ENCODE data around the gene SIPA1.

The SIPA1 gene

GRCh38 chr11:65640483-65641296, 2.8 kb downstream of the SIPA1 start:
- Histone ChIP-seq H3K27ac (peak overlapping the region in 20 of 21 experiments; percentile 70 to 98 (median 86)), H3K4me3 (peak overlapping the region; percentile 13 to 70 (median 33))

- peak overlapping the region in 19 of 21 experiments; percentile 70 to 98 (median 86) for H3K27ac ChIP-seq
- peak overlapping the region; percentile 13 to 70 (median 33) for H3K4me3 ChIP-seq
Measured at GRCh38 chr11:65641297-65642013, 3.6 kb downstream of the SIPA1 start.

GRCh38 chr11:65642014-65642671, 4.2 kb downstream of the SIPA1 start:
- peak overlapping the region in 9 of 21 experiments; percentile 80 to 97 (median 87) for H3K27ac ChIP-seq
- peak overlapping the region in 4 of 7 experiments; percentile 21 to 70 (median 44) for H3K4me3 ChIP-seq

- Histone ChIP-seq H3K27ac (no peak overlapping the region), H3K4me3 (no peak overlapping the region)
Measured at GRCh38 chr11:65643971-65644370, 6.1 kb downstream of the SIPA1 start.

GRCh38 chr11:65644837-65645236, 6.9 kb downstream of the SIPA1 start:
- H3K4me3 ChIP-seq, result no peak overlapping the region
- H3K27ac ChIP-seq, result peak overlapping the region in 3 of 21 experiments; percentile 3 to 21 (median 10)

- H3K27ac ChIP-seq, result no peak overlapping the region
Measured at GRCh38 chr11:65645710-65646109, 7.8 kb downstream of the SIPA1 start.

GRCh38 chr11:65646288-65646957, 8.5 kb downstream of the SIPA1 start:
- Histone ChIP-seq H3K4me3 (peak overlapping the region in 6 of 7 experiments; percentile 28 to 53 (median 40)), H3K27ac (peak overlapping the region in 4 of 21 experiments; percentile 51 to 57 (median 53))

More at GRCh38 chr11:65645710-65646109, 7.8 kb downstream of the SIPA1 start:
- H3K4me3 ChIP-seq, result no peak overlapping the region

GRCh38 chr11:65646958-65647701, 9.2 kb downstream of the SIPA1 start:
- peak overlapping the region; percentile 11 to 53 (median 38) for H3K4me3 ChIP-seq
- peak overlapping the region in 10 of 21 experiments; percentile 12 to 64 (median 52) for H3K27ac ChIP-seq

GRCh38 chr11:65648997-65649493, 11.1 kb downstream of the SIPA1 start:
- Histone ChIP-seq H3K27ac (no peak overlapping the region), H3K4me3 (no peak overlapping the region)

GRCh38 chr11:65649656-65650546, 12.0 kb downstream of the SIPA1 start:
- H3K27ac ChIP-seq, result peak overlapping the region in 16 of 21 experiments; percentile 11 to 98 (median 90)
- no peak overlapping the region for H3K4me3 ChIP-seq

GRCh38 chr11:65650547-65651338, 12.8 kb downstream of the SIPA1 start:
- H3K4me3 ChIP-seq, result no peak overlapping the region

GRCh38 chr11:65651339-65651588, 13.4 kb downstream of the SIPA1 start:
- Histone ChIP-seq H3K27ac (peak overlapping the region in 19 of 21 experiments; percentile 31 to 98 (median 93)), H3K4me3 (no peak overlapping the region)

More at GRCh38 chr11:65650547-65651338, 12.8 kb downstream of the SIPA1 start:
- H3K27ac ChIP-seq, result peak overlapping the region in 18 of 21 experiments; percentile 31 to 98 (median 92)

- H3K27ac ChIP-seq, result peak overlapping the region in 20 of 21 experiments; percentile 84 to 98 (median 92)
- peak overlapping the region; percentile 31 to 50 (median 40) for H3K4me3 ChIP-seq
Measured at GRCh38 chr11:65651589-65652510, 13.9 kb downstream of the SIPA1 start.

- Histone ChIP-seq H3K27ac (peak overlapping the region in 20 of 21 experiments; percentile 84 to 98 (median 92)), H3K4me3 (peak overlapping the region; percentile 31 to 50 (median 40))
Measured at GRCh38 chr11:65652511-65653228, 14.8 kb downstream of the SIPA1 start.
